H1 (cell line): ENCODE data around the gene ADAMTS8. TPM values are rescaled to one million over a fixed set of nuclear protein-coding genes. Genes with fewer than 3 reads are reported as not detected.

ENCODE experiments used
- CTCF ChIA-PET: fragments of 300-600 bp; sonication (Branson Sonifier 250); formaldehyde crosslinking; loops from one replicate; lab custom pipeline; 2021; ENCODE audit not compliant: partially characterized antibody; lab: Charles Lee
- POLR2A ChIA-PET: fragments of 300-600 bp; sonication (Branson Sonifier 250); formaldehyde crosslinking; loops from one replicate; lab custom pipeline; 2021; ENCODE audit warnings: inconsistent platforms; ENCODE audit not compliant: partially characterized antibody; lab: Charles Lee
- DNase-seq, 2 experiments: peaks; one replicate each; pipeline versions ENCODE4 v3.0.0 to v3.0.0-alpha.2; 2010 to 2022; ENCODE audit warnings: low spot score in 2 of 2, low read depth in 1 of 2, mixed read lengths in 1 of 2
- FAIRE-seq: peaks from 2 replicates; lab custom pipeline; 2011; peaks lifted over from hg19 to GRCh38; lab: Jason Lieb, UNC
- H2AFZ ChIP-seq: 2 replicates; pipeline ENCODE4 v1.8.1; 2012; ENCODE audit warnings: low read length, inconsistent platforms
- H2AK5ac ChIP-seq: 2 replicates; pipeline ENCODE4 v1.6.1; 2013; ENCODE audit warnings: low read depth, low read length
- H2BK120ac ChIP-seq: replicated peaks from 2 replicates; pipeline ENCODE3; 2013; ENCODE audit warnings: low read depth, low read length, inconsistent platforms
- H2BK12ac ChIP-seq: 2 replicates; pipeline ENCODE4 v1.6.1; 2013; ENCODE audit warnings: low read depth, low read length
- H2BK15ac ChIP-seq: 2 replicates; pipeline ENCODE4 v1.6.1; 2013; ENCODE audit warnings: low read length
- H2BK20ac ChIP-seq: 2 replicates; pipeline ENCODE4 v1.6.1; 2013; ENCODE audit warnings: low read length
- H2BK5ac ChIP-seq: 2 replicates; pipeline ENCODE4 v1.6.1; 2013; ENCODE audit warnings: low read depth, low read length
- H3K14ac ChIP-seq: 2 replicates; pipeline ENCODE4 v1.6.1; 2013; ENCODE audit warnings: inconsistent platforms; ENCODE audit not compliant: insufficient read length
- H3K18ac ChIP-seq: 2 replicates; pipeline ENCODE4 v1.6.1; 2013; ENCODE audit warnings: low read length; ENCODE audit errors: extremely low read depth
- H3K23ac ChIP-seq: 2 replicates; pipeline ENCODE4 v1.6.1; 2013; ENCODE audit warnings: inconsistent platforms; ENCODE audit not compliant: insufficient read length
- H3K23me2 ChIP-seq: 2 replicates; pipeline ENCODE4 v1.6.1; 2013; ENCODE audit warnings: low read depth, low read length
- H3K27ac ChIP-seq: 2 replicates; pipeline ENCODE4 v1.6.1; 2011; ENCODE audit warnings: low read depth, low read length, inconsistent platforms
- H3K27me3 ChIP-seq, 4 experiments: replicated peaks in 1 of 4; 1 replicate in 1 of 4; 2 replicates in 3 of 4; pipeline versions ENCODE4 v1.6.1 to v1.8.1; 2011 to 2013; ENCODE audit warnings: low read length in 3 of 4, mild to moderate bottlenecking in 3 of 4, inconsistent platforms in 2 of 4, mixed read lengths in 2 of 4, moderate library complexity in 1 of 4; ENCODE audit not compliant: control insufficient read depth in 3 of 4, insufficient read depth in 3 of 4; ENCODE audit errors: extremely low read depth in 1 of 4
- H3K36me3 ChIP-seq, 4 experiments: 2 replicates each; pipeline versions ENCODE4 v1.6.1 to v1.8.1; 2011 to 2013; ENCODE audit warnings: mild to moderate bottlenecking in 4 of 4, low read length in 3 of 4, moderate library complexity in 2 of 4, control low read depth in 1 of 4, inconsistent platforms in 1 of 4; ENCODE audit not compliant: insufficient read depth in 4 of 4, control insufficient read depth in 2 of 4
- H3K4ac ChIP-seq: replicated peaks from 2 replicates; pipeline ENCODE3; 2013; ENCODE audit warnings: low read length, low read depth, mixed read lengths, inconsistent platforms; ENCODE audit not compliant: insufficient read length
- H3K4me1 ChIP-seq, 4 experiments: replicated peaks in 1 of 4; 1 replicate in 1 of 4; 2 replicates in 3 of 4; pipeline versions ENCODE4 v1.6.1 to v1.8.1; 2011 to 2013; ENCODE audit warnings: low read length in 3 of 4, inconsistent platforms in 2 of 4, mixed read lengths in 1 of 4; ENCODE audit not compliant: insufficient read depth in 4 of 4, control insufficient read depth in 3 of 4
- H3K4me2 ChIP-seq, 2 experiments: 2 replicates each; pipeline versions ENCODE4 v1.6.1 to v1.8.1; 2011 to 2013; ENCODE audit warnings: low read depth in 2 of 2, low read length in 2 of 2, control low read depth in 1 of 2, inconsistent platforms in 1 of 2, mild to moderate bottlenecking in 1 of 2; ENCODE audit not compliant: insufficient read depth in 1 of 2
- H3K4me3 ChIP-seq, 4 experiments: fragments of 200-600, 300-600 bp in 1 of 4; sonication (generic), shearing (Covaris generic), sonication (Bioruptor Twin) in 1 of 4; 2 replicates each; pipeline versions ENCODE4 v1.5.1 to v1.8.1; 2011 to 2016; ENCODE audit warnings: low read length in 4 of 4, low read depth in 3 of 4, control low read depth in 2 of 4, inconsistent platforms in 2 of 4, mild to moderate bottlenecking in 2 of 4, mixed read lengths in 1 of 4, moderate library complexity in 1 of 4; ENCODE audit not compliant: insufficient read depth in 2 of 4; ENCODE audit errors: extremely low read depth in 1 of 4
- H3K56ac ChIP-seq: replicated peaks from 2 replicates; pipeline ENCODE3; 2013; ENCODE audit warnings: low read depth, mild to moderate bottlenecking, mixed read lengths, low read length, inconsistent platforms; ENCODE audit not compliant: insufficient read length
- H3K79me1 ChIP-seq: 2 replicates; pipeline ENCODE4 v1.6.1; 2013; ENCODE audit warnings: low read depth, low read length, control low read depth
- H3K79me2 ChIP-seq, 2 experiments: 2 replicates each; pipeline versions ENCODE4 v1.6.1 to v1.8.1; 2012 to 2013; ENCODE audit warnings: low read length in 2 of 2, mild to moderate bottlenecking in 2 of 2, inconsistent platforms in 1 of 2; ENCODE audit not compliant: insufficient read depth in 2 of 2, control insufficient read depth in 1 of 2
- H3K9ac ChIP-seq, 4 experiments: replicated peaks in 1 of 4; 1 replicate in 1 of 4; 2 replicates in 3 of 4; pipeline versions ENCODE4 v1.6.1 to v1.8.1; 2011 to 2013; ENCODE audit warnings: low read depth in 3 of 4, low read length in 3 of 4, control low read depth in 2 of 4, mild to moderate bottlenecking in 2 of 4, moderate library complexity in 2 of 4, inconsistent platforms in 1 of 4; ENCODE audit errors: extremely low read depth in 1 of 4
- H3K9me3 ChIP-seq, 2 experiments: 2 replicates each; pipeline versions ENCODE4 v1.6.1 to v1.8.1; 2012 to 2013; ENCODE audit warnings: mild to moderate bottlenecking in 2 of 2, moderate library complexity in 2 of 2, control low read depth in 1 of 2, inconsistent platforms in 1 of 2, low read depth in 1 of 2, low read length in 1 of 2, mixed read lengths in 1 of 2; ENCODE audit not compliant: insufficient read depth in 2 of 2
- H4K20me1 ChIP-seq, 2 experiments: replicated peaks in 1 of 2; 2 replicates each; pipeline versions ENCODE3 to v1.8.1; 2011 to 2013; ENCODE audit warnings: inconsistent platforms in 2 of 2, low read length in 2 of 2, mild to moderate bottlenecking in 1 of 2; ENCODE audit not compliant: insufficient read depth in 2 of 2, control insufficient read depth in 1 of 2
- H4K5ac ChIP-seq: 2 replicates; pipeline ENCODE4 v1.6.1; 2013; ENCODE audit warnings: low read length, low read depth, mixed read lengths, inconsistent platforms; ENCODE audit not compliant: insufficient read length
- H4K8ac ChIP-seq: 2 replicates; pipeline ENCODE4 v1.8.0; 2013; ENCODE audit warnings: mild to moderate bottlenecking, moderate library complexity, low read length, inconsistent platforms; ENCODE audit not compliant: insufficient read depth; ENCODE audit errors: extremely low read depth
- H4K91ac ChIP-seq: replicated peaks from 2 replicates; pipeline ENCODE3; 2013; ENCODE audit warnings: low read length, mixed read lengths, inconsistent platforms; ENCODE audit not compliant: insufficient read length
- CHD2 ChIP-seq: IDR thresholded peaks from 2 replicates; pipeline ENCODE4 v1.6.1; 2012; ENCODE audit warnings: low read length, improper control_type of control experiment
- JUND ChIP-seq: IDR thresholded peaks from 2 replicates; pipeline ENCODE4 v1.6.1; 2011; ENCODE audit warnings: mild to moderate bottlenecking, improper control_type of control experiment, low read length
- KDM4A ChIP-seq: IDR thresholded peaks from one replicate; pipeline ENCODE4 v1.7.1; 2012; ENCODE audit warnings: low read depth, mild to moderate bottlenecking, moderate library complexity, low read length, inconsistent platforms; ENCODE audit not compliant: severe bottlenecking
- RAD21 ChIP-seq, 2 experiments: IDR thresholded peaks in 1 of 2; conservative IDR thresholded peaks in 1 of 2; 2 replicates each; pipeline ENCODE4 v1.6.1; 2011; ENCODE audit warnings: low read depth in 2 of 2, low read length in 2 of 2, improper control_type of control experiment in 1 of 2, inconsistent platforms in 1 of 2, mild to moderate bottlenecking in 1 of 2, moderate library complexity in 1 of 2
- RFX5 ChIP-seq: IDR thresholded peaks from 2 replicates; pipeline ENCODE4 v1.6.1; 2011; ENCODE audit warnings: low read depth, low read length, improper control_type of control experiment, borderline replicate concordance
- SP1 ChIP-seq: IDR thresholded peaks from 2 replicates; pipeline ENCODE4 v1.6.1; 2011; ENCODE audit warnings: low read depth, low read length
- WGBS, 2 experiments: shearing (Covaris generic) in 1 of 2; methylation state at CpG; one replicate each; pipeline versions ENCODE4 v1.1.6 to v1.1.7; 2013 to 2015; ENCODE audit warnings: low lambda C conversion rate in 2 of 2, mixed read lengths in 2 of 2, inconsistent platforms in 1 of 2, low coverage in 1 of 2, missing lambda C conversion rate in 1 of 2; ENCODE audit not compliant: insufficient replicate concordance in 2 of 2, insufficient coverage in 1 of 2, insufficient read length in 1 of 2; ENCODE audit errors: extremely low coverage in 1 of 2, missing lambda C conversion rate in 1 of 2; 5-methylcytosine and 5-hydroxymethylcytosine counted together
- polyA plus RNA-seq, 7 experiments: library from polyadenylated mRNA; depleted of rRNA in 3 of 7; stranded (reverse) in 5 of 7; unstranded in 2 of 7; fragments of >200 nt in 5 of 7; fragments of 200-250 nt in 2 of 7; gene quantifications; 1 replicate in 5 of 7; 2 replicates in 1 of 7; 4 replicates in 1 of 7; pipeline versions ENCODE4 v1.2.1 to v1.2.3, GENCODE V29; 2011 to 2013; ENCODE audit warnings: missing spikeins in 2 of 7, mixed read lengths in 2 of 7
- total RNA-seq: library from RNA; stranded (reverse); fragmentation: NEBNext Ultra II Directional; extraction: Animal tissue kit (Norgen Biotek cat#: 25700); gene quantifications from 2 replicates; pipeline ENCODE4 v1.2.1, GENCODE V29; 2021

The ADAMTS8 gene
- total and polyA plus RNA-seq, 2 of the 8 experiments (the other 6 are each of a cell fraction or from before 2014, with no cell fraction given), result 9.3 to 16.6 TPM

DNA sequence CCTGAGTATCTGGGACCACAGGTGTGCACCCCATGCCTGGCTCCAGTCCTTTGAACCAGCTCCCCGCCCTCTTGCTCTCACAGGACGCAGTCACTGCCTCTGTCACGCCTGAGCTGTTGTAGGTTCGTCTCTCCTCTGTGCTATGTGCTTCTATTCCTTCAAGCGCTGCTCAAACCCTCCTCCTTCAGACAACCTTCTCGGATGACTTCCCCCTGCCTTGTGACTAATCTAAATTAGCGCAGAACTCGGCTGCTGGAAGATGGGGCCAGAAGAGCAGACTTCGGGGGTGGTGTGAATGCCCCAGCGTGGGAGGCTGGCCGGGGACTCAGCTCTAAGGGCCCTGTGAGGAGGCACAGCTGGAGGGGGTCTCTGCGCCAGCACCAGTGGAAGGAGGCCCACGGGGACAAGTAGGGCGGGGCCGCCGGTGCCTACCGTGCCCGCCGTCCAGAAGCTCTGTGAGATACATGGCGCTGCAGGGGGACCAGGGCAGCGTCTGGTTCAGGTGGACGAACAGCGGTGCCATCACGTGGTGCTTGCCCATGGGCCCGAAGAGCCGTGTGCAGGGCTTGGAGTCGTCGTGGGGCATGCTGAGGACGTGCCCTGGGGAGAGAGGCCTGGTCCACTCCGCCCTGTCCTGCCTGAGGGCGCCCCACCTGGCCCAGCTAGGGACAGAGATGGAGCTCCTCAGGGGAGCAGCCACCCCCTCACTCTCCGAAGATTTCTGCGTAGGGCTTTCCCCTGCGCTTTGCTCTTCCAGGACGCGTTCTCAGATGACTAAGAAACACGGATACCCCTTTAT lies 12.5 kb downstream of the ADAMTS8 start:
- H3K27ac ChIP-seq, result no peak overlapping the region
- H4K20me1 ChIP-seq, result no peaks in the 10 kb centered on the region
- H4K91ac ChIP-seq, result peak overlapping the region; percentile 47
- H3K9me3 ChIP-seq, result no peaks in the 10 kb centered on the region
- peak overlapping the region; percentile 73; the same call in 1 of the 2 replicates for H3K18ac ChIP-seq
- H2BK20ac ChIP-seq, result no peak overlapping the region; the same call in 1 of the 2 replicates
- H2BK15ac ChIP-seq, result peak overlapping the region; percentile 55; the same call in 1 of the 2 replicates
- WGBS, 2 experiments, result 92% methylated on average over 37 of the region's 37 CpGs; no CpG with 5 or more reads in 1 of the 2 experiments
- H3K79me2 ChIP-seq, result no peaks in the 10 kb centered on the region
- no peaks in the 10 kb centered on the region for H3K27me3 ChIP-seq
- no peaks in the 10 kb centered on the region; a peak in 1 of 7 replicates for H3K4me1 ChIP-seq
- peak overlapping the region; percentile 87; the same call in 1 of the 2 replicates for H2BK5ac ChIP-seq
- no peak overlapping the region for H3K9ac ChIP-seq
- H3K14ac ChIP-seq, result no peak overlapping the region
- ChIA-PET CTCF (interaction anchor here (0.5 to 5.9 kb wide), 9 partner anchors 9 to 203 kb away, joined by 3 to 31 read pairs (median 5); partner anchors contain the start of gene ADAMTS8), POLR2A (interaction anchor here (0.9 to 4.5 kb wide), 9 partner anchors 10 to 413 kb away, joined by 3 to 26 read pairs (median 3); partner anchors contain the start of gene PRDM10)
- 0 out of 2 replicates have a peak overlapping the region, but pooled peaks have one; percentile 42 for H2BK12ac ChIP-seq
- no peak overlapping the region for H3K56ac ChIP-seq
- no peak overlapping the region for H4K5ac ChIP-seq
- H3K36me3 ChIP-seq, result 0 out of 8 replicates have a peak, but pooled peaks cover 0 to 4% (median 0%) of the 10 kb centered on the region in 4 experiments
- no peak overlapping the region for H4K8ac ChIP-seq
- DNase-seq (no peak), FAIRE-seq (no peak)
- H3K23me2 ChIP-seq, result no peaks in the 10 kb centered on the region
- no peaks in the 10 kb centered on the region for H3K79me1 ChIP-seq
- no peak overlapping the region for H2BK120ac ChIP-seq
- H3K4ac ChIP-seq, result no peak overlapping the region
- H2AFZ ChIP-seq, result no peak overlapping the region
- H3K23ac ChIP-seq, result no peak overlapping the region
- TF ChIP-seq CHD2 (no peak), KDM4A (no peak), JUND (no peak), RAD21 (IDR thresholded peaks at IDR 0.05 in 1 of 2, conservative IDR thresholded peaks at IDR 0.05 in 1 of 2; ENCODE audit: low read depth in 2 of 2, low read length in 2 of 2) (peak in 1 of 2 experiments; percentile 14; a peak in 1 of 4 replicates), SP1 (no peak), RFX5 (no peak)
- H3K4me2 ChIP-seq, result no peak overlapping the region
- no peak overlapping the region for H3K4me3 ChIP-seq
- H2AK5ac ChIP-seq, result no peak overlapping the region
